NCI-H2227 treated with DMSO at 0.1 percent for 48 hours (cell line): ENCODE results near the gene ERBB2.

Source experiments
- DNase-seq: peaks from one replicate; lab custom pipeline; 2025; lab: John Stamatoyannopoulos, UW

ERBB2 gene

GRCh38 chr17:39699818-39700147, at the start of gene ERBB2:
Gene ERBB2, plus strand, starts transcription at chr17:39700064. Its CDS starts 175 bp downstream, at chr17:39700239.
- DNase-seq = no peak

- no peak for DNase-seq
These were observed 49.7 kb upstream of the ERBB2 start for GRCh38 chr17:39650121-39650579.

- DNase-seq = no peak
These were observed 47.8 kb upstream of the ERBB2 start for GRCh38 chr17:39651923-39652586.

DNA sequence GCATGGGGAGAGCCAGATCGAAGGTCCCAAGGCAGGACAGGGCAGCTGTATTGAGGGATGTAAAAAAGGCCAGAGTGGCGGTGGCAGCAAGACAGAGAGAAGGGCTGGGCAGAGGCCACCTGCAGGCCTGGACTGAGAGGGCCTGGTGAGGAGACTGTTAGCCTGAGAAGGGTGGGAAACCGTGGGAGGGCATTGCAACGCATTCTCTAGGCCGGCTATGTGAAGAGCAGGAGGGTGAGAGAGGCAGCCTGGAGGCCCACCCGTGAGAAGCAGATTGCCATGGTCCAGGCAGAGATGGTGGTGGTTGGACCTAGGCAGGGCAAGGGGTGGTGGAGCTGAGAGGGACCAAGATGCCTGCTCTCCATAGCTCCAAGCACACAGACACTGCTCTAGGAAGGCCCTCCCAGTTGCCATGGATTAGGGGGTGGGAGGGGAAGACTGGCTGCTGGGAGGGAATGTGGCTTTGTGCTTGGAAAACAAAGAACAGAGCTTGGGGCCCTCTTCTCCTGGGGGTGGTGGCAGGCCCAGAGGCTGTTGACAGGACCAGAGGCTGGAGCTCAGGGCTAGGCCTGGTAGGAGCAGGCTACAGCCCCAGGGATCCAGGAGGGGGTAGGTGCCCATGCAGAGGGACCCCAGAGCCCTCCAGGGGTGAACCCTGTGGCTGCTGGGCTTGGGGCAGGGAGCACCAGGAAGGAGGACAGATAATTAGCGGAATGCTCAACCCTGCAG, 47.1 kb upstream of the ERBB2 start:
- no peak for DNase-seq

DNA sequence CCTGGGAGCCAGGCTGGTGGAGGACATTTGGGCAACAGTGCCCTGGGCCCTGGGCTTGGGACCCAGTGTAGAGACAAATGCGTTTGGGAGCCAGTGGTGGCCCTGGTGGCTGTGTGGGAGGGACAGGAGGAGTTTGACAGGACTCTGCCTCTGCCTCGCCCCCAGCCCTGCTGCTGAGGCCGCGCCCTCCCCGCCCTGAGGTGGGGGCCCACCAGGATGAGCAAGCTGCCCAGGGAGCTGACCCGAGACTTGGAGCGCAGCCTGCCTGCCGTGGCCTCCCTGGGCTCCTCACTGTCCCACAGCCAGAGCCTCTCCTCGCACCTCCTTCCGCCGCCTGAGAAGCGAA, 46.6 kb upstream of the ERBB2 start:
- no peak for DNase-seq

DNA sequence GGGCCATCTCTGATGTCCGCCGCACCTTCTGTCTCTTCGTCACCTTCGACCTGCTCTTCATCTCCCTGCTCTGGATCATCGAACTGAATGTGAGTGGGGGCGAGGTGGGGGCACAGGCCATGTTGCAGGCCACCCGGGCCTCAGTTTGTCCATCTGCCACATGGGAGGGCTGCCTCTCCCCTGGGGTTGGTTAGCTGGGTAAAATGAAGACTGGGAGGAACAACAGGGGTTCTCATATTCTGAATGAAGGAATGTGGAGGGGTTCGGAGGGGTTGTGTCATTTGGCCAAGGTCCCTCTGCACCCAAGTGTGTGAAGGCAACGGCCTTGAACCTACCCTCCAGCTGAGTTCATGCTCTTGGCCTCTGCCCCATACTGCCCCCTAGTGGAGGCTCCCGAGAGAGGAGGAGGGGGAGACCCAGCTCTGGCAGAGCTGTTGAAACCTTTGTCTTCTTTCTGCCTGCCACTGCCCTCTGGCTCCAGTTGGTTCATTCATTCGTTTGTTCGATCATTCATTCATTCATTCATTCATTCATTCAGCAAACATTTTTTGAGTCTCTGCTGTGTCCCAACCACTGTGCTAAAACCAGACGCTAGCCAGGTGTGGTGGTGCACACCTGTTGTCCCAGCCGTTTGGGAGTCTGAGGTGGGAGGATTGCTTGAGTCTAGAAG, 46.1 kb upstream of the ERBB2 start:
- DNase-seq = no peak

- no peak for DNase-seq
These were observed 44.8 kb upstream of the ERBB2 start for GRCh38 chr17:39655105-39655504.

DNA sequence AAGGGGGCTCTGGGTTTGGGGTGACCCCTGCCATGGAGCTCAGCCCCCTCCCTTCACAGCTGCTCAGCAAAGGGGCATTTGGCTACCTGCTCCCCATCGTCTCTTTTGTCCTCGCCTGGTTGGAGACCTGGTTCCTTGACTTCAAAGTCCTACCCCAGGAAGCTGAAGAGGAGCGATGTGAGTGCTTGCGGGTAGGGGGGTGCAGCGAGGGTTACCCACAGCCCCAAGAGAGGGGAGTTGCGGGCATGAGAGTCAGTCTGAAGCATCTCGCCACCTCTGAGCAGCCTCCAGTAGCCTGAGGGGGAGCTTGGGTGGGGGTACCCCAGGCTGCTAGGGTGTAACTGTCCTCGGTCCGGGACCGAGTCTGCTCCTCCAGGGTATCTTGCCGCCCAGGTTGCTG, 41.5 kb upstream of the ERBB2 start:
- DNase-seq = no peak

DNA sequence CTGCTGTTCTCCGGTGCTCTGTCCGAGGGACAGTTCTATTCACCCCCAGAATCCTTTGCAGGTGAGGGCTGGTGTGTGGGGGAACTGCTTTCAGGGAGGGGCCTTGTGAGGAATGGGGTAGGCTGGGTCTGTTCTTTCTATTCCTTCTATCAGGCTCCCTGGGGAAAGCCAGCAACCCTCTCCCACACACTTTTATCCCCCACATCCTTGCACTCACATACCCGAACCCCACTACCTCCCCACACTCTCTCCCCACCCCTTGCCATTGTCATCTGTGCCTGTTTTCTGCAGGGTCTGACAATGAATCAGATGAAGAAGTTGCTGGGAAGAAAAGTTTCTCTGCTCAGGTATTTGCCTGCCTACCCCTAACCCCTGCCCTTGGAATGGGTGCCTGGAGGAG, 41.1 kb upstream of the ERBB2 start:
- DNase-seq = no peak

- no peak for DNase-seq
These were observed 40.4 kb upstream of the ERBB2 start for GRCh38 chr17:39659279-39660010.

- DNase-seq = no peak
These were observed 39.9 kb upstream of the ERBB2 start for GRCh38 chr17:39660011-39660360.

DNA sequence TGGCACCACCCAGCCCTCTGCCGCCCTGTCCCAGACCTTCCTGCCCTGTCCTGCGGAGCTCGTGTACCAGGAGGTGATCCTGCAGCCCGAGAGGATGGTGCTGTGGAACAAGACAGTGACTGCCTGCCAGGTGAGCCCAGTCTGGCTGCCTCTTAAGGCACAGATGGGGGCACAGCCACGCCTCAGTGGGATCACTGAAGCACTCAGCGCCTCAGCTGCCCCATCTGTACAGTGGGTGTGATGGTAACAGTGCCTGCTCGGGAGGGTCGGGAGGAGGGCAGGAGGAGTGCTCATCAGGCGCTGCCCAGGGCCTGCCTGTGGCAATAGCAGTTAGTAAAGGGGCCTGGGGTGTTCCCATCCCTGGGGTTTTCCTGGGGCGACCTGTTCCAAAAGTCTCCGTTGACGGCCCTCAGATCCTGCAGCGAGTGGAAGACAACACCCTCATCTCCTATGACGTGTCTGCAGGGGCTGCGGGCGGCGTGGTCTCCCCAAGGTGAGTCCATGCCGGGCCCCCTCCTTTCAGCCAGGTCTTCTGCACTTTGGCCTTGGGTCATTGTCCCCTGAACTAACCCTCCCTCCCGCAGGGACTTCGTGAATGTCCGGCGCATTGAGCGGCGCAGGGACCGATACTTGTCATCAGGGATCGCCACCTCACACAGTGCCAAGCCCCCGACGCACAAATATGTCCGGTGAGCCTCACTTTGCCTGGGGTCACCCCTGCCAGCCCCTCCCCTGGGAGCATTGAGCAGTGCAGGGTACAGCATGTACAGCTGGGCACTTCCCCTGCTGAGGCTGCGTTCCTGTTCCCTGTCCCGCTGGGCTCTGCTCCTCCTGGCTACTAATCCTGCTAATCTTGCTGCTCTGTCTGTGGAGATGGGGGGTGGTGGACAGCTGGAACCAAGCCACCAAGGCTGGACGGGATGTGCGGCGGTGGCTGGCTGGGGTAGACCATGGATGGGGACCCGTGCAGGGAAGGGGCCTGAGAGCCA, 39.2 kb upstream of the ERBB2 start:
- DNase-seq = no peak

DNA sequence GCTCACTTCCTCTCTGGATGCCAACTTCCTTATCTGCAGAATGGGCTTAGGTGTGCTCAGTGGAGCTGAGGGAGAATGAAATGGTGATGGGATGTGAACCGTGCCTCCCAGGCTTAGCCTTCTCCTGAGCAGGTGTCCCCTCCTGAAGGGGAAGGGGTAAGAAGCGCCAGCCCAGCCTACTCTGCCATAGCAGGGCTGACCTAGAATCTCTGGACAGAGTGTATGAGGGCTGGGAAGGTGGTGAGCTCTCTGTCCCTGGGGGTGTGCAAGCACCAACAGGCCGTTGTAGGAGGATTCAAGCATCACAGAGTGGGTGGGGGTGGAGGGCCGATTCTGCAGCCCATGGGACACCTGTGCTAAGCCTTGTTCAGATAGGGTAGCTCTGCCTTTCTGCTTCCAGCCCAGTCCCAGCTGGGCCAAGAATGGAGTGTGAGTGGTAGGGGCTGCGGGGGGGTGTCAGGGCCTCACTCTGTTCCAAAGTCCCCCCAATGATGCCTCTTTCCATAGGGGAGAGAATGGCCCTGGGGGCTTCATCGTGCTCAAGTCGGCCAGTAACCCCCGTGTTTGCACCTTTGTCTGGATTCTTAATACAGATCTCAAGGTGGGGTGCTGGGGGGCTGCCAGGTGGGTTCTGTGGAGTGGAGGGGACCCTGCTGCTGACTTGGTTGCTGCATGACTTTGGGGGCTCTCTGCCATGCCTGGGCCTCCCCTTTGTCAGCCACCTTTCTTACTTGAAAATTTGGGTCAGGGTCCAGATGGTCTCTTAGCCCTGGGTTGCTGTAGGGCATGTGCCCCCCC, 37.9 kb upstream of the ERBB2 start:
- no peak for DNase-seq

DNA sequence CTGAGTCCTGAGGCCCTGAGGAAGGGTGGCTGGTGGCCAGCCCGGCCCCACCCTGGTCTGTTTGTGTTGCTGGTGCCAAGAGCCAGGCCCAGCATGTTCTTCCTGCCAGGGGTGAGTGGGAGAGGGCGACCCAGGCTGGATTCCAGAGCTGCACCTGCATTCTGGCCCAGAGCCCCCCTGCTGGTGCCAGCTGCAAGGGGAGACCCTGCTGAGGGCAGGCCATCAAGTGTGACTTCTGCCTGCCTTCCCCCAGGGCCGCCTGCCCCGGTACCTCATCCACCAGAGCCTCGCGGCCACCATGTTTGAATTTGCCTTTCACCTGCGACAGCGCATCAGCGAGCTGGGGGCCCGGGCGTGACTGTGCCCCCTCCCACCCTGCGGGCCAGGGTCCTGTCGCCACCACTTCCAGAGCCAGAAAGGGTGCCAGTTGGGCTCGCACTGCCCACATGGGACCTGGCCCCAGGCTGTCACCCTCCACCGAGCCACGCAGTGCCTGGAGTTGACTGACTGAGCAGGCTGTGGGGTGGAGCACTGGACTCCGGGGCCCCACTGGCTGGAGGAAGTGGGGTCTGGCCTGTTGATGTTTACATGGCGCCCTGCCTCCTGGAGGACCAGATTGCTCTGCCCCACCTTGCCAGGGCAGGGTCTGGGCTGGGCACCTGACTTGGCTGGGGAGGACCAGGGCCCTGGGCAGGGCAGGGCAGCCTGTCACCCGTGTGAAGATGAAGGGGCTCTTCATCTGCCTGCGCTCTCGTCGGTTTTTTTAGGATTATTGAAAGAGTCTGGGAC, 37.1 kb upstream of the ERBB2 start:
- DNase-seq = no peak

DNA sequence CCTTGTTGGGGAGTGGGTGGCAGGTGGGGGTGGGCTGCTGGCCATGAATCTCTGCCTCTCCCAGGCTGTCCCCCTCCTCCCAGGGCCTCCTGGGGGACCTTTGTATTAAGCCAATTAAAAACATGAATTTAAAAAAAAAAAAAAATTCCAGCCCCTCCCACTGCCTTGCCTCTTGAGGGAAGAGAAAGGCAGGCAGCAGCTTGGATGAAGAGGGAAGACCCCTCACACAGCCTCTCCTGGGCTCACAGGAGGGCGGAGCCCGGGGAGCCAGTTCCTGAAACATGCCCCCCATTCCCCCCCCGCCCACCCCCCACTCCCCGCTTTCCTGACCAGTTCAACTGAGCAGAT, 36.5 kb upstream of the ERBB2 start:
- no peak for DNase-seq

- peak; percentile 18 for DNase-seq
These were observed 35.9 kb upstream of the ERBB2 start for GRCh38 chr17:39663688-39664580.

- DNase-seq = no peak
These were observed 35.0 kb upstream of the ERBB2 start, which contains the start of gene TCAP for GRCh38 chr17:39664581-39665561. Gene TCAP, plus strand, starts transcription at chr17:39665349. Its CDS starts 11 bp downstream, at chr17:39665360.
